Adrenal gland (tissue), 5 donors: Measurements from ENCODE around the gene N4BP2.

Experiments used
- POLR2A ChIP-seq, 2 donors: fragments of 450-650 bp; IDR thresholded peaks; one replicate each; pipeline ENCODE4 v1.6.1; 2017; ENCODE audit warnings: antibody characterized with exemption in 2 of 2, mild to moderate bottlenecking in 2 of 2, moderate library complexity in 1 of 2
- TF ChIP-seq, protein P1 (sequence below), 6 experiments: fragments of 450-650 bp in 4 of 6; fragments of 200-600 bp in 2 of 6; sonication (generic) in 1 of 6; IDR thresholded peaks; 1 replicate in 5 of 6; 2 replicates in 1 of 6; pipeline versions ENCODE4 v1.5.1 to v1.8.0; 2016 to 2021; ENCODE audit warnings: antibody characterized with exemption in 6 of 6, mild to moderate bottlenecking in 2 of 6, moderate library complexity in 1 of 6
- donor health status: DM: no; HTN: no; CAD: no.

DNA sequence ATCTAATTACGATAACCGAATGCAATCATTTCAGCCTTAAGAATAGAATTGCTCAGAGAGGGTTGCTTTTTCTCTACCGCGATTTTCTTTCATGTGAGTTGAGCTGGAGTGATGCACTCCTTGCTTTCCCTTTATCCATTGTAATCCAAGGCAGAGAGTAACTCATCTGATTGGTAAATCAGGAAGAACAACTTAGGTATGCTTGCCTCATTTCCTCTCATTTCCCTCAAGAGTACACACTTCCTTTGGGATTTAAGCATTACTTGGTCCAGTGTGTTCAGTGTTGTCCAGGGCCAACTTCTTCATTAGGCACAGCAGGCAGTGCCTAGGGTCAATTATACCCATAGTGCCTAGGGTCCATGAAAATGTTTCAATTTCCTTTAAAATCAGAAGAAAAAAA is 15.7 kb upstream of the N4BP2 start:
- TF ChIP-seq, protein P1, sequence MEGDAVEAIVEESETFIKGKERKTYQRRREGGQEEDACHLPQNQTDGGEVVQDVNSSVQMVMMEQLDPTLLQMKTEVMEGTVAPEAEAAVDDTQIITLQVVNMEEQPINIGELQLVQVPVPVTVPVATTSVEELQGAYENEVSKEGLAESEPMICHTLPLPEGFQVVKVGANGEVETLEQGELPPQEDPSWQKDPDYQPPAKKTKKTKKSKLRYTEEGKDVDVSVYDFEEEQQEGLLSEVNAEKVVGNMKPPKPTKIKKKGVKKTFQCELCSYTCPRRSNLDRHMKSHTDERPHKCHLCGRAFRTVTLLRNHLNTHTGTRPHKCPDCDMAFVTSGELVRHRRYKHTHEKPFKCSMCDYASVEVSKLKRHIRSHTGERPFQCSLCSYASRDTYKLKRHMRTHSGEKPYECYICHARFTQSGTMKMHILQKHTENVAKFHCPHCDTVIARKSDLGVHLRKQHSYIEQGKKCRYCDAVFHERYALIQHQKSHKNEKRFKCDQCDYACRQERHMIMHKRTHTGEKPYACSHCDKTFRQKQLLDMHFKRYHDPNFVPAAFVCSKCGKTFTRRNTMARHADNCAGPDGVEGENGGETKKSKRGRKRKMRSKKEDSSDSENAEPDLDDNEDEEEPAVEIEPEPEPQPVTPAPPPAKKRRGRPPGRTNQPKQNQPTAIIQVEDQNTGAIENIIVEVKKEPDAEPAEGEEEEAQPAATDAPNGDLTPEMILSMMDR (IDR thresholded peaks at IDR 0.05) = no peak
- TF ChIP-seq POLR2A (IDR thresholded peaks at IDR 0.05) = no peak
